Smooth muscle cell (in vitro differentiated cells): ENCODE results near the gene CEP350. TPM values are rescaled to one million over a fixed set of nuclear protein-coding genes. Genes with fewer than 3 reads are reported as not detected.

Experiments used
- DNase-seq: peaks from one replicate; lab custom pipeline; 2025; ENCODE audit not compliant: unreplicated experiment; lab: John Stamatoyannopoulos, UW
- H2AFZ ChIP-seq: fragments of 200-600 bp; sonication (generic); 2 replicates; pipeline ENCODE4 v1.6.0; 2016; ENCODE audit warnings: antibody characterized with exemption, low read depth, mild to moderate bottlenecking
- H3F3A ChIP-seq: fragments of 200-600 bp; sonication (generic); 2 replicates; pipeline ENCODE4 v1.6.0; 2017; ENCODE audit warnings: antibody characterized with exemption, low read depth
- H3K27ac ChIP-seq: fragments of 200-600 bp; sonication (generic); 2 replicates; pipeline ENCODE4 v1.5.1; 2016; ENCODE audit warnings: low read depth, mild to moderate bottlenecking
- H3K27me3 ChIP-seq: fragments of 200-600 bp; sonication (generic); 2 replicates; pipeline ENCODE4 v1.6.1; 2016; ENCODE audit warnings: low read depth, mild to moderate bottlenecking
- H3K36me3 ChIP-seq: fragments of 200-600 bp; sonication (generic); 2 replicates; pipeline ENCODE4 v1.5.1; 2016; ENCODE audit warnings: low read depth
- H3K4me1 ChIP-seq: fragments of 200-600 bp; sonication (generic); 2 replicates; pipeline ENCODE4 v1.5.1; 2016; ENCODE audit warnings: low read depth
- H3K4me2 ChIP-seq: fragments of 200-600 bp; sonication (generic); 2 replicates; pipeline ENCODE4 v1.6.0; 2016; ENCODE audit warnings: mild to moderate bottlenecking
- H3K4me3 ChIP-seq: fragments of 200-600 bp; sonication (generic); 2 replicates; pipeline ENCODE4 v1.5.1; 2016; ENCODE audit warnings: mild to moderate bottlenecking
- H3K79me2 ChIP-seq: fragments of 200-600 bp; sonication (generic); 2 replicates; pipeline ENCODE4 v1.6.0; 2016; ENCODE audit warnings: low read depth, mild to moderate bottlenecking
- H3K9ac ChIP-seq: fragments of 200-600 bp; sonication (generic); 2 replicates; pipeline ENCODE4 v1.6.0; 2016; ENCODE audit warnings: low read depth
- H3K9me3 ChIP-seq: fragments of 200-600 bp; sonication (generic); replicated peaks from 2 replicates; pipeline ENCODE4 v1.5.1; 2016; ENCODE audit warnings: low read depth
- H4K20me1 ChIP-seq: fragments of 200-600 bp; sonication (generic); 2 replicates; pipeline ENCODE4 v1.6.0; 2016; ENCODE audit warnings: low read depth
- CTCF ChIP-seq: fragments of 200-600 bp; sonication (generic); IDR thresholded peaks from 2 replicates; pipeline ENCODE4 v1.5.1; 2017; ENCODE audit warnings: borderline replicate concordance, mild to moderate bottlenecking, antibody characterized with exemption; ENCODE audit not compliant: insufficient read depth, poor library complexity, severe bottlenecking
- WGBS: methylation state at CpG from one replicate; pipeline ENCODE4 v1.1.7; 2016; ENCODE audit warnings: low lambda C conversion rate; 5-methylcytosine and 5-hydroxymethylcytosine counted together
- polyA plus RNA-seq: library from polyadenylated mRNA; unstranded; fragments of >200 nt; fragmentation: Nextera tagmentation; extraction: Ambion mirVana; gene quantifications from 2 replicates; pipeline ENCODE4 v1.2.1, GENCODE V29; 2016
- total RNA-seq: library from RNA; depleted of rRNA; stranded (reverse); fragments of >200 nt; gene quantifications from 2 replicates; pipeline ENCODE4 v1.2.3, GENCODE V29; 2014

Gene CEP350
- total and polyA plus RNA-seq, 2 experiments from 2014 or later: 17.0 to 35.9 TPM

GRCh38 chr1:180084867-180085266 is 130.3 kb downstream of the CEP350 start:
- Histone ChIP-seq H2AFZ (no peak overlapping the region), H3K79me2 (no peaks in the 10 kb centered on the region), H3F3A (no peaks in the 10 kb centered on the region), H3K4me1 (no peaks in the 10 kb centered on the region), H3K4me2 (no peak overlapping the region), H3K4me3 (no peak overlapping the region), H3K27ac (no peak overlapping the region), H3K36me3 (peaks cover 16% of the 10 kb centered on the region), H3K27me3 (no peaks in the 10 kb centered on the region), H3K9me3 (no peaks in the 10 kb centered on the region), H3K9ac (no peak overlapping the region), H4K20me1 (no peaks in the 10 kb centered on the region)
- no peak for TF ChIP-seq CTCF
- no peak for DNase-seq
- WGBS: 100% methylated on average over 1 of the region's 1 CpG

DNA sequence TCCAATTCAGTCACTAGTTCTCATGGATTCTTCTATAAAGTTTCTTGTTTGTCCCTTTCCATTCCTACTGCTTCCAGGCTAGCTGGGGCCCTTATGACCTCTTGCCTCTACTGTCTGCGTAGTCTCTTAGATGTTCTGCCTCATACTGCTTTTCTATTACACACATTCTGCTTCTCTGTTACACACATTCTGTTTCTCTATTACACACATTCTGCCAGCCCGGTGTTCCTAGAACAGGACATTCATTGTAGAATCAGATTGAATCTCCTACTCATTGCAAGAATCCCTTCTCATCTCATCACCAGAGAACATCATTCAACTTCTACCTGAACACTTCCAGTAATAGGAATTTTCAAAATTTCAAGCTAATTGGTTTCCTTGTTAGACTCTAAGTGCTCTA is 130.7 kb downstream of the CEP350 start:
- Histone ChIP-seq H3K4me2 (no peak overlapping the region), H3K27ac (no peak overlapping the region), H2AFZ (no peak overlapping the region), H3K9ac (no peak overlapping the region), H4K20me1 (no peaks in the 10 kb centered on the region), H3K4me3 (no peak overlapping the region), H3F3A (no peaks in the 10 kb centered on the region), H3K36me3 (peaks cover 16% of the 10 kb centered on the region), H3K79me2 (no peaks in the 10 kb centered on the region), H3K27me3 (no peaks in the 10 kb centered on the region), H3K9me3 (no peaks in the 10 kb centered on the region), H3K4me1 (no peaks in the 10 kb centered on the region)
- TF ChIP-seq CTCF: no peak
- WGBS: 100% methylated on average over 2 of the region's 2 CpGs
- DNase-seq: no peak

DNA sequence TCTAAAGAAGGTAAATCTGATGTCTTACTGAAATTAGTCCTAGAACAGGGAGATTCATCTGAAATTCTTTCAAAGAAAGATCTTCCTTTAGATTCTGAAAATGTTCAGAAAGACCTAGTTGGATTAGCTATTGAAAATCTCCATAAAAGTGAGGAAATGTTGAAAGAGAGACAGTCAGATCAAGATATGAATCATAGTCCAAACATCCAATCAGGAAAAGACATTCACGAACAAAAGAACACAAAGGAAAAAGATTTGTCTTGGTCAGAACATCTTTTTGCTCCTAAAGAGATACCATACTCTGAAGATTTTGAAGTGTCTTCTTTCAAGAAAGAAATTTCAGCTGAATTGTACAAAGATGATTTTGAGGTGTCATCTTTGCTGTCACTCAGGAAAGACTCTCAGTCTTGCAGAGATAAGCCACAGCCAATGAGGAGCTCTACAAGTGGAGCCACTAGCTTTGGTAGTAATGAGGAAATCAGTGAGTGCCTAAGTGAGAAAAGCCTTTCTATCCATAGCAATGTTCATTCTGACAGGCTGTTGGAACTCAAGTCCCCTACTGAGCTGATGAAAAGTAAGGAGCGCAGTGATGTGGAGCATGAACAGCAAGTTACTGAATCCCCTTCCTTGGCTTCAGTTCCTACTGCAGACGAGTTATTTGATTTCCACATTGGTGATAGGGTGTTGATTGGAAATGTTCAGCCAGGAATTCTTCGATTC is 138.5 kb downstream of the CEP350 start:
- H3K9me3 ChIP-seq: no peaks in the 10 kb centered on the region
- TF ChIP-seq CTCF: no peak
- H3K27ac ChIP-seq: no peak overlapping the region
- H2AFZ ChIP-seq: no peak overlapping the region
- H4K20me1 ChIP-seq: no peaks in the 10 kb centered on the region
- no peak overlapping the region for H3K4me2 ChIP-seq
- no peak for DNase-seq
- peaks cover 2% of the 10 kb centered on the region for H3F3A ChIP-seq
- peaks cover 21% of the 10 kb centered on the region for H3K36me3 ChIP-seq
- H3K4me3 ChIP-seq: no peak overlapping the region
- no peaks in the 10 kb centered on the region for H3K27me3 ChIP-seq
- WGBS: 92% methylated on average over 4 of the region's 4 CpGs
- H3K79me2 ChIP-seq: no peaks in the 10 kb centered on the region
- no peak overlapping the region for H3K9ac ChIP-seq
- H3K4me1 ChIP-seq: no peaks in the 10 kb centered on the region
